HG02763 (cell line): ENCODE data around the gene ITGAX.
"Not testable (repeated sequence)": the region's sequence is repeated elsewhere in the genome, so short reads cannot be mapped to it uniquely, and the experiment has no call there.

Experiments
- ATAC-seq: cut with Tn5 transposase; IDR thresholded peaks from one replicate; pipeline ENCODE4 v1.9.1; 2021; ENCODE audit warnings: mild to moderate bottlenecking, moderate library complexity; ENCODE audit not compliant: unreplicated experiment

ITGAX gene

DNA sequence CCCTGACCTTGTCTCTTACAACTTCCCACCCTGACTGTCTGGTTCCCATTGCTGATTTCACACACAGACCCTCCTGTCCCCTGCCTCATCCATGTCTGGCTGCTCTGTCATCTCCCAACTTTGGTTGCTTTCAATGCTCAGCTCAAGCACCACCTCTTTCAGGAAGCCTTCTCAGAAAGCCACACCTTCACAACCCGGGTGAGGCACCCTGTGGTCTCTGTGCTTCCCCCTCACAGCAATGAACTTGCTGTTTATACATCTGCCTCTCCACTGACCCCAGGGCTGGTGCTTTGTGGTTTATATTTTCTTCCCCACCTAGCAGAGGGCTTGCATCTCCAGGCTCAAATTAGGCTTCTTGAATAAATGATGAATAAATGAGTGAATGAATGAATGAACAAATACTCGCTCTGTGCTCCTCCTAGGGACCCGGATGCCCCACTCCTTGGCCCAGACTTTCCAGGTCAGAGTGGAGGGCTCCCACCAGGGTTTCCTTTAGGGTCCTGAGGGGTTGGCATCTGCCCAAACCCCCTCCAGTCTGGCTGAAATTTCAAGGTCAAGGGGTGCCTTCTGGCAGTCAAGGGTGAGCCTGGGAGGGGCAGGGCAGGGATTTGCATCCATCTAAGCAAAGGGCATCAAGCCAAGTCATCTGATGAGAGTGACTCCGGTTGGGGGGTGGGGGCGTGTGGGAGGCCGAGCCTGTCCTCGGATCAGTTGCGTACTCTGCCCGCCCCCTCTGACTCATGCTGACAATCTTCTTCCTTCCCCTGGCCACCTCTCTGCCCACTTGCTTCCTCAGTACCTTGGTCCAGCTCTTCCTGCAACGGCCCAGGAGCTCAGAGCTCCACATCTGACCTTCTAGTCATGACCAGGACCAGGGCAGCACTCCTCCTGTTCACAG is at the start of gene ITGAX:
TSS of gene ITGAX (plus strand) at position 783 of the 898 bp plus-strand sequence. CDS start at position 862, 79 bp downstream.
- ATAC-seq: peak; percentile 71

- ATAC-seq: no peak
Measured at GRCh38 chr16:31305219-31305618, 49.8 kb upstream of the ITGAX start.

GRCh38 chr16:31308381-31308780 is 46.6 kb upstream of the ITGAX start:
- not testable (repeated sequence) for ATAC-seq

GRCh38 chr16:31322500-31322899 is 32.5 kb upstream of the ITGAX start:
- no peak for ATAC-seq

- ATAC-seq: no peak
Measured at GRCh38 chr16:31323959-31324629, 30.9 kb upstream of the ITGAX start.

DNA sequence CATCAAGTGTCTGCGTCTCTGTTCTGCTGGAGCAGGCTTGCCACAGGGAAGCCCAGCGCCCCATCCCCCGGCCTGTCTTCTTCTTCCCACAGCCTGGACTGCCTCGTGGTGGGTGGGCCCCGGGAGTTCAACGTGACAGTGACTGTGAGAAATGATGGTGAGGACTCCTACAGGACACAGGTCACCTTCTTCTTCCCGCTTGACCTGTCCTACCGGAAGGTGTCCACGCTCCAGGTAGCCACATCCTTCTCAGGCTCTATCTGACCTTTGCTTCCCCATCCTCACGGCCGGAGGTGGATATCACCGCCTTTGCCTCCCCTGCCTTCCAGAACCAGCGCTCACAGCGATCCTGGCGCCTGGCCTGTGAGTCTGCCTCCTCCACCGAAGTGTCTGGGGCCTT is 29.8 kb upstream of the ITGAX start:
- ATAC-seq: no peak

DNA sequence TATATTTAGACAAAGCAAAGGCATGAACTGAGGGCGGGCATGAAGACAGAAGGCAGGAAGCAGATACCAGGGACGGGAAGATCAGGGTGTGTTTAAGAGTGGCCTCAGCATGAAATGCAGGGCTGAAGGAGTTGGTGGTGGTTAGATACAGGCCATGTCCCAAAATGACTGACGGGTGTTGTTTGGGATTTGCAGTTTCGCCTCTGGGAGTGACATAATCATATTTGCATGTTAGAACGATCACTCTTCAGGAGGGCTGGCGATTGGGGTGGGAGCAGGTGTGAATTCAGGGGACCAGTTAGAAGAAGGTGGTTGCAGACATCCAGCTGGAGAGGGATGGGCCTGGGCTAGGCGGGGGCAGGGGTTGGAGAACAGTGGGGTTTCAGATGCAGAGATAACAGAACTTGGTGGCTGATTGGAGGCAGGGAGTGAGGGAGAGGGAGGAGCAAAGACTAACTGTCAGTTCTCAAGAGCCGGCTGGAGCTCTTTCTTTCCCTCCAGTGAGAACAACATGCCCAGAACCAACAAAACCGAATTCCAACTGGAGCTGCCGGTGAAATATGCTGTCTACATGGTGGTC is 27.2 kb upstream of the ITGAX start:
- no peak for ATAC-seq

- no peak for ATAC-seq
Measured at GRCh38 chr16:31328322-31329052, 26.5 kb upstream of the ITGAX start.

DNA sequence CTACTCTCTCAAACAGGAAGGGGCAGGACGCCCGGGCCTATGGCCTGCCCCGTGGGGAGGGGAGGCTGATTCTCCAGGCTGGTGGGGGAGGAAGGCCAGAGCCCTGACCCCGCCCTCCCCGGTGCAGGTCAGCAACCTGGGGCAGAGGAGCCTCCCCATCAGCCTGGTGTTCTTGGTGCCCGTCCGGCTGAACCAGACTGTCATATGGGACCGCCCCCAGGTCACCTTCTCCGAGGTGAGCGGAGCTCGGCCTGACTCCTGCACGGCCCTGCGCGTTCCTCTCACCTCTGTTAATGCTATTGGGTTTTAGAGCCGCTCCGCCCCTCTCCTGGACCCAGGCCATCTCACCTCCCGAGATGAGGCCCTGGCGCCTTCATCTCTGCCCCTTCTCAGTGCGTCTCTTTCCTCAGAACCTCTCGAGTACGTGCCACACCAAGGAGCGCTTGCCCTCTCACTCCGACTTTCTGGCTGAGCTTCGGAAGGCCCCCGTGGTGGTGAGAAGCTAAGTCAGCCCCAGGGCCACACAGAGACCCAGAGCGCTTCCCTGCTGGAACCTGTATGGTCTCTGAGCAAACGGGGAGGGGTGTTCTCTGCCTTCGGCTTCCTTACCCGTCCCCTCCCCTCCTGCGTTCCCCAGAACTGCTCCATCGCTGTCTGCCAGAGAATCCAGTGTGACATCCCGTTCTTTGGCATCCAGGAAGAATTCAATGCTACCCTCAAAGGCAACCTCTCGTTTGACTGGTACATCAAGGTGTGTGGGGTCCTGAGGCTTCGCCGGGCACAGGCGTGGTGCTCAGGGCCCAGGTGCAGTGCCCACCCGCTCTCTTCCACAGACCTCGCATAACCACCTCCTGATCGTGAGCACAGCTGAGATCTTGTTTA is 25.1 kb upstream of the ITGAX start:
- ATAC-seq: no peak

DNA sequence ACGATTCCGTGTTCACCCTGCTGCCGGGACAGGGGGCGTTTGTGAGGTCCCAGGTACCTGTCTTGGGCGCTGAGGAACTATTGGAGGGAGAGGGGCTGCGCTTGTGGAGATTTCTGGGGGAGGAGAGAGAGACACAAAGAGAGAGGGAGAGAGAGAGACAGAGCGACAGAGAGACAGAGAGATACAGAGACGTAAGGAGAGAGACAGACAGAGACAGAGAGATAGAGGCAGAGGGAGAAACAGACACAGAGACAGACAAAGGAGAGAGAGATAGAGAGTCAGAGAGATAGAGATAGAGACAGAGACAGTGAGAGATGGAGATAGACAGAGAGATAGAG is 24.5 kb upstream of the ITGAX start:
- no peak for ATAC-seq

GRCh38 chr16:31331141-31331764 is 23.7 kb upstream of the ITGAX start:
- no peak for ATAC-seq

DNA sequence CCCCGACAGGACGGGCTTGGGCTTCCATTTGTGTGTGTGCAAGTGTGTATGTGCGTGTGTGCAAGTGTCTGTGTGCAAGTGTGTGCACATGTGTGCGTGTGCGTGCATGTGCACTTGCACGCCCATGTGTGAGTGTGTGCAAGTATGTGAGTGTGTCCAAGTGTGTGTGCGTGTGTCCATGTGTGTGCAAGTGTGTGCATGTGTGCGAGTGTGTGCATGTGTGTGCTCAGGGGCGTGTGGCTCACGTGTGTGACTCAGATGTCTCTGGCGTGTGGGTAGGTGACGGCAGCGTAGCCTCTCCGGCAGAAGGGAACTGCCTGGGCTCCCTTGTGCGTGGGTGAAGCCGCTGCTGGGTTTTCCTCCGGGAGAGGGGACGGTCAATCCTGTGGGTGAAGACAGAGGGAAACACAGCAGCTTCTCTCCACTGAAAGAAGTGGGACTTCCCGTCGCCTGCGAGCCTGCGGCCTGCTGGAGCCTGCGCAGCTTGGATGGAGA is 23.1 kb upstream of the ITGAX start:
- no peak for ATAC-seq

DNA sequence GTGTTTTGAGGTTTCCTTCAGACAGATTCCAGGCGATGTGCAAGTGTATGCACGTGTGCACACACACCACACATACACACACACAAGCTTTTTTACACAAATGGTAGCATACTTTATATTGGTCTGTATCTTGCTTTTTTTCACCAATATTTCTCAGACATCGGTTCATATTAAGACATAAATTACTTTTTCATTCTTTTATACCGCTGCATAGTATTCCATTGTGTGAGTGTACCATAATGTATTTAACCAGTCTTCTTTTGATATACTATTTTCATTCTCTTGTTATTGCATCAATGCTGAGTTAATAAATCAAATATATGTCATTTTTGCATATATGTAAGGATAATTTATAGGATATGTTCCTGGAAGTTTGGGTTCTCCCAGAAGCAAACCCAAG is 22.4 kb upstream of the ITGAX start:
- ATAC-seq: no peak

GRCh38 chr16:31333686-31334649 is 21.0 kb upstream of the ITGAX start:
- ATAC-seq: no peak

DNA sequence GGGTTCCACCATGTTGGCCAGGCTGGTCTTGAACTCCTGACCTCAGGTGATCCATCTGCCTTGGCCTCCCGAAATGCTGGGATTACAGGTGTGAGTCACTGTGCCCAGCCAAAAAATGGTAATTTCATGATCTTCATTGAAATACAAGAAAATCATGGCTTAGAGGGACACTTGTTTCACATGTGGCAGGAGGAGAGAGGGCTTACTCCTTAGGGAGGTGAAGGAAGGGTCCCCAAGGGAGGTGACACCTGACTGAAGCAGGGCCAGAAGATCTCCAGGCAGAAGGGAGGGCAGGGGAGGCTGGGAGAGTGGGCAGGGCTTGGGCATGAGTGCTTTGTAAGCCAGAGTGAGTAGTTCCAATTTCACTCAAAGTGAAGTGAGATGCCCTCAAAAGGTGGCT is 20.0 kb upstream of the ITGAX start:
- no peak for ATAC-seq

GRCh38 chr16:31335431-31335830 is 19.5 kb upstream of the ITGAX start:
- no peak for ATAC-seq

- ATAC-seq: not testable (repeated sequence)
Measured at GRCh38 chr16:31338166-31338685, 16.8 kb upstream of the ITGAX start.

DNA sequence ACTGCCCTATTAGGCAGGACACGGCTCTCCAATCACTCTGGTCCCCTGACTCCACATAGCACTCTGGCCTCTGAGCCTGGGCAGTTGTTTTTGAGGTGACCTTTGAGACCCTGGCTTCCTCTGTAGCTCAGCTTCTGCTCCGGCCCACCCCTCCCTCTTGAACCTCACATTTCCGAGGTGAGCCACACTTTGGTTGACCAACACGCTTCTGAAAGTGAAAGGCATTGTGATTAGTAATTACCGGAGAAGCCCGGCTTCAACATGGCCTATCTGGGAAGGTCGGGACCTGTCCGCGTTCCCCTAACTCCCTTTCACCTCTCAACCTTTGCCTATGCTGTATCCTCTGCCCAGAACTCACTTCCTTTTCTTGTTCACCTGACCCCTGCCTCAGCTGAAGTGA is 10.3 kb upstream of the ITGAX start:
- peak; percentile 91 for ATAC-seq
